HG03432 (cell line): ENCODE measurements around the gene LRRC26.

Experiments used
- ATAC-seq: cut with Tn5 transposase; IDR thresholded peaks from one replicate; pipeline ENCODE4 v1.9.1; 2021; ENCODE audit warnings: mild to moderate bottlenecking, moderate library complexity; ENCODE audit not compliant: unreplicated experiment

LRRC26 gene

GRCh38 chr9:137157618-137158415 lies 12.0 kb downstream of the LRRC26 start:
- ATAC-seq: no peak

GRCh38 chr9:137156567-137157375 lies 13.1 kb downstream of the LRRC26 start:
- ATAC-seq: no peak

DNA sequence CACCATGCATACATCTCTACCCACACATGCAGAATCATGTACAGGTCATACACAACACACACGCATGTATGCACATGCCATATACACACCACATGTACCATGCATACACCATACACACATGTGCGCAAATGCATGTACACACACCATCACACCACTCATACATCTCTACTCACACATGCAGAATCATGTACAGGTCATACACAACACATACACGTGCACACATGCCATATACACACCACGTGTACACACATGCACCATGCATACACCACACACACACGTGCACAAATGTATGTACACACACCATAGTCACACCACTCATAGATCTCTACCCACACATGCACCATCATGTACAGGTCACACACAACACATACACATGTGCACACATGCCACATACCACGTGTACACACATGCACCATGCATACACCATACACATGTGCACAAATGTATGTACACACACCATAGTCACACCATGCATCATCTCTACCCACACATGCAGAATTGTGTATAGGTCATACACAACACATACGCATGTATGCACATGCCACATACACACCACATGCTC lies 16.9 kb downstream of the LRRC26 start:
- ATAC-seq: no peak

DNA sequence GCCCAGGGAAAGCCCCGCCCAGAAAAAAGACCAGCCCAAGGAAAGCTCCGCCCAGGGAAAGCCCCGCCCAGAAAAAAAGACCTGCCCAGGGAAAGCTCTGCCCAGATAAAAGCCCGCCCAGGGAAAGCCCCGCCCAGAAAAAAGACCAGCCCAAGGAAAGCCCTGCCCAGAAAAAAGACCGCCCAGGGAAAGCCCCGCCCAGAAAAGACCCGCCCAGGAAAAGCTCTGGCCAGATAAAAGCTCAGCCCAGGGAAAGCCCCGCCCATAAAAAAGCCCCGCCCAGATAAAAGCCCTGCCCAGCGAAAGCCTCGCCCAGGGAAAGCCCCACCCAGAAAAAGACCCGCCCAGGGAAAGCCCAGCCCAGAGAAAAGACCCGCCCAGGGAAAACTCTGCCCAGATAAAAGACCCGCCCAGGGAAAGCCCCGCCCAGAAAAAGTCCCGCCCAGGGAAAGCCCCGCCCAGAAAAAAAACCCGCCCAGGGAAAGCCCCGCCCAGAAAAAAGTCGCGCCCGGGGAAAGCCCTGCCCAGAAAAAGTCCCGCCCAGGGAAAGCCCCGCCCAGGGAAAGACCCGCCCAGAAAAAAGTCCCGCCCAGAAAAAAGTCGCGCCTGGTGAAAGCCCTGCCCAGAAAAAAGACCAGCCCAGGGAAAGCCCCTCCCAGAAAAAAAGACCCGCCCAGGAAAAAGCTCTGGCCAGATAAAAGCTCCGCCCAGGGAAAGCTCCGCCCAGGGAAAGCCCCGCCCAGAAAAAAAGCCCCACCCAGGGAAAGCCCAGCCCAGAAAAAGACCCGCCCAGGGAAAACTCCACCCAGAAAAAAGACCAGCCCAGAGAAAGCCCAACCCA lies 19.0 kb downstream of the LRRC26 start:
- ATAC-seq: peak; percentile 43

GRCh38 chr9:137149942-137150616 lies 19.8 kb downstream of the LRRC26 start:
- ATAC-seq: peak; percentile 21

GRCh38 chr9:137149363-137149762 lies 20.5 kb downstream of the LRRC26 start:
- no peak for ATAC-seq

- ATAC-seq: no peak
These were observed 21.2 kb downstream of the LRRC26 start for GRCh38 chr9:137148661-137149060.

- ATAC-seq: no peak
These were observed 21.6 kb downstream of the LRRC26 start for GRCh38 chr9:137148242-137148641.

DNA sequence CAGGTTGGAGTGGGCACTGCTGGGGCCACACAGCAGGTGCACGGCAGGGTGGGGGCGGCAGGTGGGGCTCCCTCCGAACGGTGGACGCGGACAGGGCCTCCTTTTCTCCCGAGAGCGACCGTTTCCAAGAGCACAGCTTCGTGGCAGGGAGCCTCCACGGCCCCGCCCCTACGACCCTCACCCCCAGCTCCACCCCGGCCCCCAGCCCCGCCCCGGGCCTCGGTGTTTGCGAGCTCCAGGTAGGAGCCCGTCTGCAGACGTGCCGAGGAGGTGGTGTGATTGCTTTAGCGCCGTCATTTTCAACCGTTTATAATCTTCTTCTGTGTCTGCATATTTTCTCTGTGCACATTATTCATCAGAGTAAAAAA lies 22.1 kb downstream of the LRRC26 start:
- ATAC-seq: no peak

- no peak for ATAC-seq
These were observed 22.6 kb downstream of the LRRC26 start for GRCh38 chr9:137147091-137147792.

- no peak for ATAC-seq
These were observed 23.3 kb downstream of the LRRC26 start for GRCh38 chr9:137146527-137146918.

GRCh38 chr9:137145731-137146526 lies 23.9 kb downstream of the LRRC26 start:
- ATAC-seq: no peak

GRCh38 chr9:137143459-137143858 lies 26.4 kb downstream of the LRRC26 start:
- ATAC-seq: no peak

GRCh38 chr9:137141976-137142936 lies 27.6 kb downstream of the LRRC26 start:
- ATAC-seq: no peak

- no peak for ATAC-seq
These were observed 28.6 kb downstream of the LRRC26 start for GRCh38 chr9:137141050-137141810.

- no peak for ATAC-seq
These were observed 29.5 kb downstream of the LRRC26 start for GRCh38 chr9:137140151-137141012.
